NCI-H2107 treated with DMSO at 0.1 percent for 48 hours (cell line): Measurements from ENCODE around the gene KRTAP1-1.
"Not testable (repeated sequence)": the region's sequence is repeated elsewhere in the genome, so short reads cannot be mapped to it uniquely, and the experiment has no call there.

ENCODE experiments used
- DNase-seq: peaks from one replicate; lab custom pipeline; 2025; ENCODE audit not compliant: unreplicated experiment; lab: John Stamatoyannopoulos, UW

The KRTAP1-1 gene

GRCh38 chr17:41057547-41057946, 16.3 kb upstream of the KRTAP1-1 start:
- DNase-seq = no peak

GRCh38 chr17:41055130-41055529, 13.9 kb upstream of the KRTAP1-1 start, which contains the start of gene KRTAP2-2:
KRTAP2-2 (minus strand) TSS chr17:41055230; CDS start chr17:41055211, 19 bp downstream.
- not testable (repeated sequence) for DNase-seq

GRCh38 chr17:41054556-41054955, 13.3 kb upstream of the KRTAP1-1 start:
- DNase-seq = not testable (repeated sequence)

GRCh38 chr17:41054025-41054424, 12.8 kb upstream of the KRTAP1-1 start:
- no peak for DNase-seq

GRCh38 chr17:41052566-41052965, 11.3 kb upstream of the KRTAP1-1 start:
- DNase-seq = no peak

GRCh38 chr17:41049110-41049509, 7.9 kb upstream of the KRTAP1-1 start:
- no peak for DNase-seq

- DNase-seq = no peak
Measured at GRCh38 chr17:41048441-41048840, 7.2 kb upstream of the KRTAP1-1 start.

- not testable (repeated sequence) for DNase-seq
Measured at GRCh38 chr17:41046735-41047465, 5.7 kb upstream of the KRTAP1-1 start, which contains the start of gene KRTAP2-1. KRTAP2-1 (minus strand) TSS chr17:41047316; CDS start chr17:41047267, 49 bp downstream.

- DNase-seq = no peak
Measured at GRCh38 chr17:41042953-41043352, 1.7 kb upstream of the KRTAP1-1 start.

GRCh38 chr17:41037853-41038350, 3.3 kb downstream of the KRTAP1-1 start:
- DNase-seq = no peak

GRCh38 chr17:41034346-41034935, 6.8 kb downstream of the KRTAP1-1 start, which contains the start of gene KRTAP1-3:
KRTAP1-3 (minus strand) TSS chr17:41034874; CDS start chr17:41034821, 53 bp downstream.
- not testable (repeated sequence) for DNase-seq

GRCh38 chr17:41029633-41030245, 11.5 kb downstream of the KRTAP1-1 start, which contains the start of gene KRTAP1-4:
KRTAP1-4 (minus strand) TSS chr17:41030195; CDS start chr17:41030078, 117 bp downstream.
- DNase-seq = no peak

GRCh38 chr17:41026715-41027471, 14.4 kb downstream of the KRTAP1-1 start, which contains the start of gene KRTAP1-5:
KRTAP1-5 (minus strand) TSS chr17:41027208; CDS start chr17:41027155, 53 bp downstream.
- DNase-seq = no peak

- no peak for DNase-seq
Measured at GRCh38 chr17:41024697-41025096, 16.6 kb downstream of the KRTAP1-1 start.

- DNase-seq = no peak
Measured at GRCh38 chr17:41020336-41020735, 20.9 kb downstream of the KRTAP1-1 start.

- no peak for DNase-seq
Measured at GRCh38 chr17:41019415-41019814, 21.8 kb downstream of the KRTAP1-1 start.

GRCh38 chr17:41018541-41018940, 22.7 kb downstream of the KRTAP1-1 start:
- no peak for DNase-seq

GRCh38 chr17:41016578-41017215, 24.6 kb downstream of the KRTAP1-1 start:
- no peak for DNase-seq

GRCh38 chr17:41015454-41015853, 25.8 kb downstream of the KRTAP1-1 start:
- no peak for DNase-seq

- DNase-seq = peak; percentile 85
Measured at GRCh38 chr17:41013606-41014005, 27.6 kb downstream of the KRTAP1-1 start.
